OCI-LY7 (cell line): ENCODE measurements around the gene RAB1B. TPM values are rescaled to one million over a fixed set of nuclear protein-coding genes. Genes with fewer than 3 reads are reported as not detected.

Experiments used
- BruUV-seq: library from RNA; stranded (reverse); fragments of 400-500 nt; replicated peaks from 2 replicates; lab custom pipeline; 2021; lab: Mats Ljungman, UMichigan
- CTCF ChIA-PET: fragments of 300-600 bp; sonication (Branson Sonifier 250); formaldehyde crosslinking; loops from one replicate; lab custom pipeline; 2022; ENCODE audit warnings: antibody characterized with exemption; ENCODE audit not compliant: unreplicated experiment; lab: Charles Lee
- POLR2A ChIA-PET: fragments of 300-600 bp; sonication (Branson Sonifier 250); formaldehyde crosslinking; loops from one replicate; lab custom pipeline; 2022; ENCODE audit warnings: antibody characterized with exemption; lab: Charles Lee
- DNase-seq: peaks from one replicate; pipeline ENCODE4 v3.0.0-alpha.2; 2015; ENCODE audit warnings: low spot score
- H2AFZ ChIP-seq: fragments of 200-600 bp; sonication (generic), shearing (Covaris generic); 2 replicates; pipeline ENCODE4 v1.6.1; 2014; ENCODE audit warnings: mild to moderate bottlenecking, antibody characterized with exemption, low read length, moderate library complexity
- H3K27ac ChIP-seq: fragments of 200-600 bp; sonication (generic); 2 replicates; pipeline ENCODE4 v1.5.1; 2014; ENCODE audit warnings: mixed run types, low read depth, mild to moderate bottlenecking, moderate library complexity, low read length, inconsistent platforms; ENCODE audit not compliant: poor library complexity, severe bottlenecking
- H3K36me3 ChIP-seq: fragments of 200-600 bp; sonication (generic); 2 replicates; pipeline ENCODE4 v1.6.1; 2014; ENCODE audit warnings: mild to moderate bottlenecking, antibody characterized with exemption, low read length, moderate library complexity, mixed read lengths; ENCODE audit not compliant: insufficient read depth
- H3K4me1 ChIP-seq: fragments of 200-600 bp; sonication (generic); 2 replicates; pipeline ENCODE4 v1.5.1; 2014; ENCODE audit warnings: mild to moderate bottlenecking, low read length; ENCODE audit not compliant: insufficient read depth, poor library complexity, severe bottlenecking
- H3K4me2 ChIP-seq: fragments of 200-600 bp; sonication (generic); 2 replicates; pipeline ENCODE4 v1.6.1; 2014; ENCODE audit warnings: mild to moderate bottlenecking, low read length
- H3K4me3 ChIP-seq: fragments of 200-600 bp; sonication (generic); 2 replicates; pipeline ENCODE4 v1.5.1; 2014; ENCODE audit warnings: mild to moderate bottlenecking, low read depth, low read length; ENCODE audit not compliant: poor library complexity, severe bottlenecking
- H3K79me2 ChIP-seq: fragments of 200-600 bp; sonication (generic); 2 replicates; pipeline ENCODE4 v1.6.1; 2016; ENCODE audit warnings: low read depth, mild to moderate bottlenecking, low read length, moderate library complexity, mixed read lengths; ENCODE audit not compliant: insufficient read depth
- H3K9me2 ChIP-seq: fragments of 200-600 bp; sonication (generic); 2 replicates; pipeline ENCODE4 v1.6.1; 2016; ENCODE audit warnings: mild to moderate bottlenecking, low read length, mixed read lengths; ENCODE audit not compliant: insufficient read depth
- H3K9me3 ChIP-seq: fragments of 200-600 bp; sonication (generic); 2 replicates; pipeline ENCODE4 v1.6.1; 2014; ENCODE audit warnings: mild to moderate bottlenecking, mixed run types, low read length, mixed read lengths
- H4K20me1 ChIP-seq: fragments of 200-600 bp; sonication (generic); 2 replicates; pipeline ENCODE4 v1.6.1; 2014; ENCODE audit warnings: mild to moderate bottlenecking, antibody characterized with exemption, low read length, moderate library complexity, mixed read lengths; ENCODE audit not compliant: insufficient read depth
- CTCF ChIP-seq: fragments of 200-600 bp; sonication (generic); conservative IDR thresholded peaks from 2 replicates; pipeline ENCODE4 v1.5.1; 2014; ENCODE audit warnings: mild to moderate bottlenecking, antibody characterized with exemption, low read length, moderate library complexity, mixed read lengths
- EZH2phosphoT487 ChIP-seq: fragments of 200-600 bp; sonication (generic); IDR thresholded peaks from 2 replicates; pipeline ENCODE4 v1.6.1; 2018; ENCODE audit warnings: low read depth, borderline replicate concordance, mild to moderate bottlenecking, mixed run types, antibody characterized with exemption, low read length, moderate library complexity, mixed read lengths
- intact Hi-C: fragments of 100-400 bp; cut with micrococcal nuclease; formaldehyde crosslinking; loops from one replicate; pipeline ENCODE4 v1.10.0; 2022; ENCODE audit not compliant: unreplicated experiment
- total RNA-seq, 2 experiments: library from RNA; depleted of rRNA in 1 of 2; stranded (reverse); fragments of >200 nt in 1 of 2; shearing (Covaris generic) in 1 of 2; gene quantifications; 2 replicates each; pipeline ENCODE4 v1.2.3, GENCODE V29; 2014 to 2022

RAB1B gene
- total RNA-seq, 2 experiments from 2014 or later: 77.7 to 81.8 TPM

DNA sequence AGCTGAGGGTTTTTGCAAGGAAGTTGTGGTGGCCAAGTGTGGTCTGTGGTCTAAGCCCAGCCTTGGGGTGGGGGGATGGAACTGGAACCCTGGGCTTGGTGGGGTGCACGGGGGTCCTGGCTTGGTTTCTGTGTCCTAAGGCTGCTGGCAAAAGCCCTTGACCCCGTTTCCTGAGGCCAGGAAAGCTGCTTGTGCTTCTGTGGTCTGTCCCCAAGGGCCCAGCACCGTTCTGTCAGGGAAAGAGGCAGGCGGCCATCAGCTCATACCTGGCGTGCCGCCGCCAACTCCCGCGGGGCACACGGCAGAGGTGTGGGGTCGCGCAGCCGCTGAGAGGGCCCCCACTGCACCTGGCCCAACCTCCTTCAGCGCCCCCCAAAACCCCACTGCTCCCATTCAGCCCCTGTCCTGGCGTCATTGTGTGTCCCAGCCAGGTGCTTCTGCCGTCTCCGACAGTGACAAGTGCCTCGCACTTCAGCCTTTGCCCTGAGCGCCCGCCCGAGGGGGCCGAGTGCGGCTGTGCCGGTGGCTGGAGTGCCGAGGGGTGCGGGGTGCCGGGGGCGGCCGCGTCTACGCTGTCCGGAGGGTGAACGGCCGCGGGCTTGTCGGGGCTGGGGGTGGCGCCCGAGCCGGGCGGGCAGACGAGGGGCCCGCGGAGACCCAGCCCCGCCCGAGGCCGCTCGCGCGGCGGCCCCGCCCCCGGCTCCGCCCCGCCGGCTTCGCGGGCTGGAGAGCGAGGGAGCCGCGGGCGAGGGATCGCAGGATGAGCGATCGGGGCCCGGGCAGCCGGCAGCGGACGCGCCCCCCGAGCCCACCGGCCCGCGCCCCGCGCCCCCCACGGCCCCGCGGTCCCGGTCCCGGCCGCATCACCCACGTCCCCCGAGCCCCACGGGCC lies 9.3 kb downstream of the RAB1B start, which contains the start of gene CNIH2:
Gene CNIH2 (plus strand): TSS at position 705 of the 892 bp plus-strand sequence. CDS start 282 bp downstream, outside the sequence.
- no peaks in the 10 kb centered on the region for H4K20me1 ChIP-seq
- DNase-seq: peak; percentile 37
- peaks cover 20% of the 10 kb centered on the region for H3K4me1 ChIP-seq
- no peak within 1 kb of the TSS for H2AFZ ChIP-seq
- H3K4me2 ChIP-seq: peak within 1 kb of the TSS; percentile 61
- H3K27ac ChIP-seq: no peak within 1 kb of the TSS
- H3K36me3 ChIP-seq: peaks cover 30% of the 10 kb centered on the region
- no peaks in the 10 kb centered on the region for H3K9me3 ChIP-seq
- intact Hi-C loops: no loop called here
- no peak for TF ChIP-seq EZH2phosphoT487
- no peak for TF ChIP-seq CTCF
- H3K4me3 ChIP-seq: peak within 1 kb of the TSS; percentile 39
- H3K9me2 ChIP-seq: no peaks in the 10 kb centered on the region
- ChIA-PET POLR2A (no interaction called here), CTCF (no interaction called here)
- H3K79me2 ChIP-seq: no peaks in the 10 kb centered on the region
- no TSS peak for BruUV-seq

- BruUV-seq: no TSS peak
- TF ChIP-seq CTCF (no peak), EZH2phosphoT487 (no peak)
- Histone ChIP-seq H3K4me3 (no peak overlapping the region), H3K27ac (no peak overlapping the region), H3K79me2 (no peaks in the 10 kb centered on the region), H3K4me2 (peak overlapping the region; percentile 39; the same call in 1 of the 2 replicates), H2AFZ (no peak overlapping the region), H3K36me3 (peaks cover 25% of the 10 kb centered on the region; the same call in 1 of the 2 replicates), H3K9me3 (no peaks in the 10 kb centered on the region), H3K9me2 (no peaks in the 10 kb centered on the region), H3K4me1 (peaks cover 27% of the 10 kb centered on the region), H4K20me1 (no peaks in the 10 kb centered on the region)
- ChIA-PET POLR2A (interaction anchor here (0.6 kb wide), 1 partner anchor 39 kb away, joined by 3 read pairs; no protein-coding TSS in a partner anchor), CTCF (interaction anchor here (0.6 kb wide), 1 partner anchor 69 kb away, joined by 4 read pairs; no protein-coding TSS in a partner anchor)
- intact Hi-C loops: no loop called here
- DNase-seq: no peak
Observed at GRCh38 chr11:66278363-66279091, 10.1 kb downstream of the RAB1B start.
